ENCODE measurements around the gene ITIH4.

- no peak for TF ChIP-seq CTCF (IDR thresholded peaks at IDR 0.05)
- TF ChIP-seq POLR2A (IDR thresholded peaks at IDR 0.05): no peak
These were observed 58.8 kb downstream of the ITIH4 start for GRCh38 chr3:52771702-52772101.

Data from breast epithelium (tissue), 3 donors.